HG03520 (cell line): ENCODE results near the gene PDCD2.
"Not testable (repeated sequence)": the region's sequence is repeated elsewhere in the genome, so short reads cannot be mapped to it uniquely, and the experiment has no call there.

Experiments
- ATAC-seq: cut with Tn5 transposase; IDR thresholded peaks from one replicate; pipeline ENCODE4 v1.9.1; 2021; ENCODE audit warnings: mild to moderate bottlenecking, moderate library complexity; ENCODE audit not compliant: unreplicated experiment

PDCD2 gene

DNA sequence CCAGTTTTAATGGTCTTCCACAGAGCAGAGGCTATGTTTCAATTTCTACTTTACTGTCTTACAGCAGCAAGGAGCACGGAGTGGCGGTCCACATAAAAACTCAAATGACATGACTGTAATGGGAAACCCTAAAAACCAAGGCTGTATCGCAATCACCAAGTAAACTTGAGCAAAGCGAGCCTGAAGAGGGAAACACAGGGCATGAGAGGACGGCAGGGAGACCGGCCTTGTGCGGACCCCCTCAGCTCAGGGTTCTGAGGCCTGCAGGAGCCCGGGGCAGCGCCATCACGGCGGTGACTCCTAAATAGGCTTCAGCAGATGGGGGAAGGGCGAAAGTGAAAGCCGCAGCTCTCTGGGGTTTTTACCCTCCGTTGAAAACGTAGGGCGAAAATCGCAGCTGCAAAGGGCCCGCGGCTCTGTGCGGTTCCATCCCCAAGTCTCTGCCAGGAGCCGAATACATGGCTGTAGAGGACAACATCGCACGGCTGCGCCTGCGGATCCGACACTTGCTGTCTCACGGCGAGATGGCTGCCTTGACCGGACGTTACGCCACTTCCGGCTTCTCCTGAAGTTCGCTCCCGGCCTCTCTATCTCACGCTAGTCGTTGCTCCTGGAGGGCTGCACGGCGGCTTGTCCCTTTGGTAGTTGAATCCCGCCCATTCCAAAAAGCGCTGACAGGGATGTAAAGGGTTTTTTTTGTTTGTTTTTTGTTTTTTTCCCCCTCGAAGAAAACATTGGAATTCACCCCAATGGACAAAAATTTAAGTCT, 31.5 kb downstream of the PDCD2 start, which contains the start of gene PSMB1:
Gene PSMB1 (minus strand): TSS at position 543 of the 769 bp plus-strand sequence. CDS start 65 bp downstream, at position 478.
- peak; percentile 37 for ATAC-seq

DNA sequence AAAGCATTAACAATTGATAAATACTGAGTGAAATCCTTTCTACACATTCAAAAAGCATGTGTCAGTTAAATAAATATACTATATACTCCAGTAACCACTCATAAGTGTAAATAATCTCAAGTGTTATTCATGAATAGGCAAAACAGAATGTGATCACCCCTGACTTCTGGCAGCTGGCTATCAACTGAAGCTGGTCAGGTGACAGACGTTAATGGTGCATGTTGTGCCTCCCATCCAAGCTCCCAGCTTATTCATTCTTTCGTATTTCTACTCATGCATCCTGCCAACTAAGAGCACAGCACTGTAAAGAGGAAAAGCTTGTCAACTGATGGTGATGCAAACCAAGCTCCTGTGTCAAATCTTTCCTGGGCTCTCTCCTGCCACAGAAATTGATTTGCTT, 39.0 kb downstream of the PDCD2 start:
- ATAC-seq: no peak

DNA sequence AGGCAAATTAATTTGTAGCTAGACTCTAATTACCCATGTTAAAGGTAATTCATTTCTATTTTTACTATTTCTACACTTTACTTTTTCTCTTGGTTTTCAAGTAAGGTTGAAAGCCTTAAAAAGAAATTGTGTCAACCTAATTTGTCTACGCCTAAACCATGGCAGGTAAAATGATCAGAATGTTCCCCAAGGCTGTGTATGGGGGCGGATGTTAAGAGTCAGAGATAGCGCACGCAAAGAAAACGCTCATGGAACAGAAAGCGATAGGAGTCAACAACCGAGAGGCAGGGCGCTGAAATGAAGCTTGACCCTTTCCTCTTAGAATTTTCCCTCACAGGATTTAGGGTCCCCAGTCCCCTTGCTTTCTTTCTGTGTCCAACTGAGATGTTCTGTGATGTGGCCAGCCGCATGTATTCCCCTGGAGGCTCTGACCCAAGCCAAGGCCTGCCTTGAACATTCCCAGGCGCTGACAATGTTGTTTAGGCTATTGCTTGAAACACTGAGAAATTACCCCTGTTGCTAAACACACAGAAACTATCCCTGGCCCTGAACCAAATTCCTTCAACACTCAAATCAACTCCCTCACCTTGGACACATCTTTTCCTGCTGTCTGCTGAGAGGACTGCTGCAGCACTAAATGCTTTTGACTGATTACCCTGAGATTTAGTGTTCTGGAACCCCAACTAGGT, 42.3 kb downstream of the PDCD2 start:
- ATAC-seq: no peak

GRCh38 chr6:170537329-170537728, 47.1 kb downstream of the PDCD2 start:
- no peak for ATAC-seq

DNA sequence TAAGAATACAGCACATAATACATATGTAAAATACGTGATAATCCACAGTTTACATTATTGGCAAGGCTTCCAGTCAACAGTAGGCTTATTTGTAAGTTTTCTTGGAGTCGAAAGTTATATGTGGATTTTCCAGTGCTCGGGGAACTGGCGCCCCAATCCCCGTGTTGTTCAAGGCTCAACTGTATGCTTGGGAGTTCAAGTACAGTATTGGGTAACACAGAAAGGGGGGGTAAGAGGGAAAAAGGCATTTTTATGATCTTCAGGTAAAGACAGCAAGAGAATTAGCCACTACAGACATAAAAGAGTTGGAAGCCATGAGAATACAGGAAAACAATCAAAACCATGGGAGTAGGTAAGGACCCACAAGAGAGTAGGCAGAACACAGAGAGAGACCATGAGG, 47.8 kb downstream of the PDCD2 start:
- ATAC-seq: no peak

DNA sequence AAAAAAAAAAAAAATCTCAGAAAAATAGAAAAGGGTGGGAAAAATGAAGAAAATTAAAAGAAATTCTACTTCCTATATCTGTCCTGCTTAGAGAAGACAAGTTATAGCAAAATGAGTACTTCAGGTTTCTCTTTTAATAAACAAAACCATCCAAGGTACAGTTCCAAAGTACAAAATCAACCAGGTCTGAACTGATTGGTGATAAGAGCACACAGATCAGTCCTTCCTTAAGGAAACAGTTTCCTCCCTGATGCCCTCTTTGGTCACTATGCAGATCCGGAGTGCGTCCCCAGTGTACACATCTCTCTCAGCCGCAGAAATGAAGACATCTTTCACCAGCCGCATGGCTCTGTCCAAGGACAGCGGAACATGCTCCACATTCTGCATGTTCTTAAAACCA, 49.4 kb downstream of the PDCD2 start:
- no peak for ATAC-seq

DNA sequence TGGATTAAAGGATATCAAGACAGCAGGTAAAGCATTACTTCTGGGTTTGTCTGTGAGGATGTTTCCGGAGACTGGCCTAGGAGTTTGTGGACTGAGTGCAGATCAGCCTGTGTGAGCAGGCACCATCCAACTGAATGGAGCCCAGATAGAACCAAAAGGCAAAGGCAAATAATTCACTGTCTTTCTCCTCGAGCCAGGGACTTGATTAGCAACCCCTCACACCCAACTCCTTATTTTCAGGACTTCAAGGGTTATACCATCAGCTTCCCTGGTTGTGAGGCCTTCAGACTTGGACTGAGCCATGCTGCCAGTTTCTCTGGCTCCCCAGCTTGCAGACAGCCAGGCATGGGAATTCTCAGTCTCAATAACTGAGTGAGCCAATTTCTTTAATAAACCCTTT, 50.6 kb downstream of the PDCD2 start:
- no peak for ATAC-seq

GRCh38 chr6:170532867-170533488, 51.5 kb downstream of the PDCD2 start:
- ATAC-seq: no peak

GRCh38 chr6:170529839-170530469, 54.5 kb downstream of the PDCD2 start:
- peak; percentile 81 for ATAC-seq

GRCh38 chr6:170527995-170528394, 56.4 kb downstream of the PDCD2 start:
- not testable (repeated sequence) for ATAC-seq

DNA sequence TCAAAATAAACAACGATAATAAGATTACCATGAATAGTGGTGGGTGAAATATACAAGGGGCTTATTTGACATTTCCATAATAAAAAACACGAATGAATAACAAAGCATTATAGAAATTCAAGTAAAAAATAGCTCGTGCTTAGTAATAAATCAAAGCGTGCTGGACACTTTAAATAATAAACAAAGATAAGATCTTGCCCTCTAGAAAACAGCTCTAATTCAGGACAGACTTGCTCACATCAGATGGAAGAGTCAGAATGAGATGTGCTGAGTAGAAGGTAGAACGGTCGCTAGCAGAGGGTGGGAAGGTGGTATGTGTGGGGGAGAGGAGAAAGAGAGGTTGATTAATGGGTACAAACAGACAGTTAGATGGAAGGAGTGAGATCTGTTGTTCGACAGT, 58.6 kb downstream of the PDCD2 start:
- ATAC-seq: no peak
